HepG2 (cell line): Measurements from ENCODE around the gene HS6ST1. TPM values are rescaled to one million over a fixed set of nuclear protein-coding genes. Genes with fewer than 3 reads are reported as not detected.

Experiments
- MED1 ChIP-seq: sonication (generic); formaldehyde crosslinking; IDR thresholded peaks from 2 replicates; pipeline ENCODE4 v1.4.0; 2020; ENCODE audit warnings: missing genetic modification reagents
- MLLT10 ChIP-seq: sonication (generic); formaldehyde crosslinking; IDR thresholded peaks from 2 replicates; pipeline ENCODE4 v1.4.0; 2020; ENCODE audit warnings: missing genetic modification reagents
- PITX1 ChIP-seq: sonication (generic); formaldehyde crosslinking; IDR thresholded peaks from 2 replicates; pipeline ENCODE4 v1.5.1; 2020; ENCODE audit warnings: mild to moderate bottlenecking, missing genetic modification reagents
- SAP130 ChIP-seq: IDR thresholded peaks from 2 replicates; pipeline ENCODE4 v1.6.1; 2016; ENCODE audit warnings: low read depth
- SP2 ChIP-seq: sonication (generic); formaldehyde crosslinking; IDR thresholded peaks from 2 replicates; pipeline ENCODE4 v1.5.1; 2020; ENCODE audit warnings: mild to moderate bottlenecking, missing genetic modification reagents
- SRF ChIP-seq: IDR thresholded peaks from 2 replicates; pipeline ENCODE4 v1.6.1; 2011; ENCODE audit warnings: mild to moderate bottlenecking, low read depth, low read length, moderate library complexity
- SSRP1 ChIP-seq: IDR thresholded peaks from 2 replicates; pipeline ENCODE4 v1.6.1; 2016; ENCODE audit warnings: control low read depth
- TBX3 ChIP-seq: fragments of 450-650 bp; IDR thresholded peaks from 2 replicates; pipeline ENCODE4 v1.6.1; 2017; ENCODE audit warnings: antibody characterized with exemption, mild to moderate bottlenecking, inconsistent platforms, borderline replicate concordance
- THAP7 ChIP-seq: sonication (generic); formaldehyde crosslinking; IDR thresholded peaks from 2 replicates; pipeline ENCODE4 v1.8.1; 2023; ENCODE audit warnings: mild to moderate bottlenecking, missing genetic modification reagents
- ZNF318 ChIP-seq: sonication (generic); formaldehyde crosslinking; IDR thresholded peaks from 2 replicates; pipeline ENCODE4 v1.4.0; 2020; ENCODE audit warnings: mild to moderate bottlenecking, missing genetic modification reagents
- ZNF598 ChIP-seq: sonication (generic); formaldehyde crosslinking; IDR thresholded peaks from 2 replicates; pipeline ENCODE4 v1.5.1; 2020; ENCODE audit warnings: mild to moderate bottlenecking, missing genetic modification reagents, borderline replicate concordance
- ZNF749 ChIP-seq: sonication (generic); formaldehyde crosslinking; IDR thresholded peaks from 2 replicates; pipeline ENCODE4 v1.8.0; 2022; ENCODE audit warnings: mild to moderate bottlenecking, missing genetic modification reagents, moderate library complexity, borderline replicate concordance
- ZNF776 ChIP-seq: sonication (generic); formaldehyde crosslinking; IDR thresholded peaks from 2 replicates; pipeline ENCODE4 v1.4.0; 2020; ENCODE audit warnings: mild to moderate bottlenecking, missing genetic modification reagents
- polyA plus RNA-seq, 8 experiments: library from polyadenylated mRNA; depleted of rRNA in 3 of 8; stranded (reverse) in 7 of 8; unstranded in 1 of 8; fragments of >200 nt; fragmentation: Illumina TruSeq in 4 of 8; extraction: Trizol in 4 of 8; gene quantifications; 2 replicates each; pipeline versions ENCODE4 v1.2.1 to v1.2.3, GENCODE V29; 2011 to 2016; ENCODE audit warnings: low read depth in 4 of 8, missing spikeins in 1 of 8, mixed read lengths in 1 of 8; ENCODE audit not compliant: insufficient read depth in 1 of 8
- total RNA-seq, 5 experiments: library from RNA; depleted of rRNA; stranded (reverse); fragments of >200 nt; fragmentation: Illumina TruSeq; extraction: Trizol; gene quantifications; 2 replicates each; pipeline ENCODE4 v1.2.3, GENCODE V29; 2016; ENCODE audit warnings: low read depth in 1 of 5
- TF ChIP-seq, protein P1 (sequence below): sonication (generic); formaldehyde crosslinking; IDR thresholded peaks from 2 replicates; pipeline ENCODE4 v1.9.0; 2021; ENCODE audit warnings: missing genetic modification reagents, borderline replicate concordance
- TF ChIP-seq, protein P2 (sequence below): sonication (generic); formaldehyde crosslinking; IDR thresholded peaks from 2 replicates; pipeline ENCODE4 v1.4.0; 2020; ENCODE audit warnings: mild to moderate bottlenecking, missing genetic modification reagents

HS6ST1 gene
- total and polyA plus RNA-seq, 2 of the 13 experiments (the other 11 are each of a cell fraction or from before 2014, with no cell fraction given), result 34.5 to 84.6 TPM

- TF ChIP-seq PITX1 (CRISPR knock-in tag) (peak; percentile 98), MLLT10 (peak; percentile 13; the same call in 1 of the 2 replicates), SRF (no peak), SSRP1 (CRISPR knock-in tag) (peak; percentile 96; the same call in 1 of the 2 replicates), ZNF776 (CRISPR knock-in tag) (peak; percentile 97), MED1 (peak; percentile 98), ZNF749 (CRISPR knock-in tag) (peak; percentile 99), THAP7 (CRISPR knock-in tag) (peak; percentile 98), SAP130 (peak; percentile 99), ZNF598 (CRISPR knock-in tag) (peak; percentile 72), SP2 (CRISPR knock-in tag) (peak; percentile 60), ZNF318 (CRISPR knock-in tag) (peak; percentile 98; the same call in 1 of the 2 replicates), TBX3 (peak; percentile 92)
- TF ChIP-seq, protein P1, sequence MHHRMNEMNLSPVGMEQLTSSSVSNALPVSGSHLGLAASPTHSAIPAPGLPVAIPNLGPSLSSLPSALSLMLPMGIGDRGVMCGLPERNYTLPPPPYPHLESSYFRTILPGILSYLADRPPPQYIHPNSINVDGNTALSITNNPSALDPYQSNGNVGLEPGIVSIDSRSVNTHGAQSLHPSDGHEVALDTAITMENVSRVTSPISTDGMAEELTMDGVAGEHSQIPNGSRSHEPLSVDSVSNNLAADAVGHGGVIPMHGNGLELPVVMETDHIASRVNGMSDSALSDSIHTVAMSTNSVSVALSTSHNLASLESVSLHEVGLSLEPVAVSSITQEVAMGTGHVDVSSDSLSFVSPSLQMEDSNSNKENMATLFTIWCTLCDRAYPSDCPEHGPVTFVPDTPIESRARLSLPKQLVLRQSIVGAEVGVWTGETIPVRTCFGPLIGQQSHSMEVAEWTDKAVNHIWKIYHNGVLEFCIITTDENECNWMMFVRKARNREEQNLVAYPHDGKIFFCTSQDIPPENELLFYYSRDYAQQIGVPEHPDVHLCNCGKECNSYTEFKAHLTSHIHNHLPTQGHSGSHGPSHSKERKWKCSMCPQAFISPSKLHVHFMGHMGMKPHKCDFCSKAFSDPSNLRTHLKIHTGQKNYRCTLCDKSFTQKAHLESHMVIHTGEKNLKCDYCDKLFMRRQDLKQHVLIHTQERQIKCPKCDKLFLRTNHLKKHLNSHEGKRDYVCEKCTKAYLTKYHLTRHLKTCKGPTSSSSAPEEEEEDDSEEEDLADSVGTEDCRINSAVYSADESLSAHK, result no peak; the same call in 1 of the 2 replicates
- TF ChIP-seq, protein P2, sequence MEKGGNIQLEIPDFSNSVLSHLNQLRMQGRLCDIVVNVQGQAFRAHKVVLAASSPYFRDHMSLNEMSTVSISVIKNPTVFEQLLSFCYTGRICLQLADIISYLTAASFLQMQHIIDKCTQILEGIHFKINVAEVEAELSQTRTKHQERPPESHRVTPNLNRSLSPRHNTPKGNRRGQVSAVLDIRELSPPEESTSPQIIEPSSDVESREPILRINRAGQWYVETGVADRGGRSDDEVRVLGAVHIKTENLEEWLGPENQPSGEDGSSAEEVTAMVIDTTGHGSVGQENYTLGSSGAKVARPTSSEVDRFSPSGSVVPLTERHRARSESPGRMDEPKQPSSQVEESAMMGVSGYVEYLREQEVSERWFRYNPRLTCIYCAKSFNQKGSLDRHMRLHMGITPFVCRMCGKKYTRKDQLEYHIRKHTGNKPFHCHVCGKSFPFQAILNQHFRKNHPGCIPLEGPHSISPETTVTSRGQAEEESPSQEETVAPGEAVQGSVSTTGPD (CRISPR knock-in tag), result peak; percentile 85; the same call in 1 of the 2 replicates
Measured at GRCh38 chr2:128309280-128310093, 9.2 kb downstream of the HS6ST1 start (continued).
